ENCODE results near the gene NOVA1. TPM values are rescaled to one million over a fixed set of nuclear protein-coding genes. Genes with fewer than 3 reads are reported as not detected.

NOVA1 gene
- total and polyA plus RNA-seq, 2 donors (not counting 3 experiments of a cell fraction or from before 2014, with no cell fraction given): 2.7 to 3.3 TPM

- CTCF ChIA-PET: interaction anchor here (1.0 kb wide), 1 partner anchor 13 kb away, joined by 3 read pairs; no protein-coding TSS in a partner anchor
- H3K27ac ChIP-seq (ENCODE audit: insufficient read depth, low read depth, low read length): no peak overlapping the region
- H3K9me3 ChIP-seq (replicated peaks; ENCODE audit: control insufficient read depth, insufficient read depth, low read length): no peaks in the 10 kb centered on the region
- H3K27me3 ChIP-seq (ENCODE audit: control insufficient read depth in 2 of 2, insufficient read depth in 2 of 2, low read length in 2 of 2): no peaks in the 10 kb centered on the region
- intact Hi-C loops (cut with micrococcal nuclease) (no loop called here), dilution Hi-C loops (cut with MboI; ENCODE audit: extremely low pct_ligation_motif_present, low sequenced_read_pairs) (no loop called here)
- DNase-seq (ENCODE audit: low read depth, low spot score) (no peak), FAIRE-seq (no peak)
- no peak overlapping the region for H2AFZ ChIP-seq (ENCODE audit: low read depth, low read length)
- no peaks in the 10 kb centered on the region for H4K20me1 ChIP-seq (replicated peaks; ENCODE audit: control insufficient read depth, extremely low read depth, insufficient read depth, low read length)
- no peak overlapping the region for H3K9ac ChIP-seq (replicated peaks; ENCODE audit: extremely low read depth, insufficient read depth, low read length)
- H3K4me2 ChIP-seq (ENCODE audit: insufficient read depth, low read length): no peak overlapping the region
- no peaks in the 10 kb centered on the region for H3K9me1 ChIP-seq (replicated peaks; ENCODE audit: control insufficient read depth, extremely low read depth, insufficient read depth, low read length)
- no peaks in the 10 kb centered on the region for H3K79me2 ChIP-seq (ENCODE audit: control insufficient read depth, insufficient read depth, low read length)
- H3K4me1 ChIP-seq (ENCODE audit: control insufficient read depth, extremely low read depth, insufficient read depth, low read length): no peaks in the 10 kb centered on the region
- TF ChIP-seq CTCF (IDR thresholded peaks at IDR 0.05; ENCODE audit: extremely low read depth in 1 of 2, insufficient read depth in 1 of 2, low read depth in 1 of 2, low read length in 2 of 2) (no peak), MAX (IDR thresholded peaks at IDR 0.05; ENCODE audit: insufficient read depth, insufficient read length) (no peak), POLR2A (IDR thresholded peaks at IDR 0.05; ENCODE audit: low read depth, low read length) (no peak), FOS (IDR thresholded peaks at IDR 0.05; ENCODE audit: borderline replicate concordance, insufficient read depth, low read length) (no peak), EZH2 (IDR thresholded peaks at IDR 0.05; ENCODE audit: borderline replicate concordance, low read depth, low read length, severe bottlenecking) (no peak), POLR2AphosphoS5 (IDR thresholded peaks at IDR 0.05; ENCODE audit: insufficient read depth, low read depth, low read length) (no peak), JUN (IDR thresholded peaks at IDR 0.05; ENCODE audit: borderline replicate concordance, insufficient read depth, insufficient read length, low read depth) (no peak), MYC (IDR thresholded peaks at IDR 0.05; ENCODE audit: low read depth, low read length) (no peak), GATA2 (IDR thresholded peaks at IDR 0.05; ENCODE audit: insufficient read depth, insufficient read length, low read depth, low read length) (no peak)
- no peak overlapping the region for H3K4me3 ChIP-seq (replicated peaks in 1 of 3; ENCODE audit: insufficient read depth in 1 of 3, low read depth in 1 of 3, low read length in 3 of 3)
- H3K36me3 ChIP-seq (ENCODE audit: control insufficient read depth in 2 of 2, extremely low read depth in 1 of 2, insufficient read depth in 2 of 2, low read length in 2 of 2): no peaks in the 10 kb centered on the region
- POLR2A ChIA-PET: no interaction called here
- no TSS peak for BruUV-seq (replicated peaks)
Measured at GRCh38 chr14:26577711-26578110, 20.1 kb downstream of the NOVA1 start.

All from endothelial cell of umbilical vein (primary cell).